ENCODE measurements around the gene SLC43A2. TPM values are rescaled to one million over a fixed set of nuclear protein-coding genes. Genes with fewer than 3 reads are reported as not detected.

The SLC43A2 gene
- polyA plus RNA-seq, 1 of the 3 experiments (the other 2 are of a cell fraction), result 9.8 TPM

- Histone ChIP-seq H3K27me3 (ENCODE audit: insufficient read depth) (no peaks in the 10 kb centered on the region), H3K4me1 (ENCODE audit: control insufficient read depth in 1 of 2, insufficient read depth in 2 of 2, low read depth in 1 of 2, low read length in 1 of 2) (no peaks in the 10 kb centered on the region; a peak in 1 of 4 replicates), H3K9ac (no peak overlapping the region), H3K4me3 (ENCODE audit: low read depth in 2 of 2, low read length in 1 of 2) (no peak overlapping the region), H2AFZ (ENCODE audit: low read depth) (no peak overlapping the region), H3K9me2 (no peaks in the 10 kb centered on the region), H3K27ac (ENCODE audit: low read depth in 2 of 2, low read length in 1 of 2) (no peak overlapping the region), H3K36me3 (replicated peaks in 1 of 2; ENCODE audit: control insufficient read depth in 1 of 2, insufficient read depth in 2 of 2, low read length in 1 of 2) (no peaks in the 10 kb centered on the region), H3K9me3 (no peaks in the 10 kb centered on the region), H3K4me2 (no peak overlapping the region), H3K79me2 (ENCODE audit: insufficient read depth) (no peaks in the 10 kb centered on the region), H4K20me1 (ENCODE audit: insufficient read depth) (no peaks in the 10 kb centered on the region), H3F3A (replicated peaks; ENCODE audit: insufficient read depth) (no peaks in the 10 kb centered on the region)
- ChIA-PET CTCF (interaction anchor here (0.7 to 1.3 kb wide), 2 partner anchors 9 to 42 kb away, joined by 5 to 6 read pairs; no protein-coding TSS in a partner anchor), POLR2A (no interaction called here)
- TF ChIP-seq, protein P1, sequence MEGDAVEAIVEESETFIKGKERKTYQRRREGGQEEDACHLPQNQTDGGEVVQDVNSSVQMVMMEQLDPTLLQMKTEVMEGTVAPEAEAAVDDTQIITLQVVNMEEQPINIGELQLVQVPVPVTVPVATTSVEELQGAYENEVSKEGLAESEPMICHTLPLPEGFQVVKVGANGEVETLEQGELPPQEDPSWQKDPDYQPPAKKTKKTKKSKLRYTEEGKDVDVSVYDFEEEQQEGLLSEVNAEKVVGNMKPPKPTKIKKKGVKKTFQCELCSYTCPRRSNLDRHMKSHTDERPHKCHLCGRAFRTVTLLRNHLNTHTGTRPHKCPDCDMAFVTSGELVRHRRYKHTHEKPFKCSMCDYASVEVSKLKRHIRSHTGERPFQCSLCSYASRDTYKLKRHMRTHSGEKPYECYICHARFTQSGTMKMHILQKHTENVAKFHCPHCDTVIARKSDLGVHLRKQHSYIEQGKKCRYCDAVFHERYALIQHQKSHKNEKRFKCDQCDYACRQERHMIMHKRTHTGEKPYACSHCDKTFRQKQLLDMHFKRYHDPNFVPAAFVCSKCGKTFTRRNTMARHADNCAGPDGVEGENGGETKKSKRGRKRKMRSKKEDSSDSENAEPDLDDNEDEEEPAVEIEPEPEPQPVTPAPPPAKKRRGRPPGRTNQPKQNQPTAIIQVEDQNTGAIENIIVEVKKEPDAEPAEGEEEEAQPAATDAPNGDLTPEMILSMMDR (IDR thresholded peaks at IDR 0.05), result no peak
- TF ChIP-seq MEF2A (IDR thresholded peaks at IDR 0.05; ENCODE audit: borderline replicate concordance, low read depth) (no peak), FOSL2 (IDR thresholded peaks at IDR 0.05; ENCODE audit: borderline replicate concordance, low read depth) (no peak), USF1 (IDR thresholded peaks at IDR 0.05; ENCODE audit: borderline replicate concordance, low read depth) (no peak), RCOR1 (IDR thresholded peaks at IDR 0.05; ENCODE audit: low read length) (no peak), EZH2phosphoT487 (IDR thresholded peaks at IDR 0.05; ENCODE audit: borderline replicate concordance, low read depth) (no peak), CHD2 (IDR thresholded peaks at IDR 0.05; ENCODE audit: low read length, partially characterized antibody) (no peak), NFIC (IDR thresholded peaks at IDR 0.05; ENCODE audit: borderline replicate concordance) (no peak), GABPA (IDR thresholded peaks at IDR 0.05; ENCODE audit: low read depth) (no peak), RAD21 (IDR thresholded peaks at IDR 0.05; ENCODE audit: low read length) (no peak), FOXM1 (IDR thresholded peaks at IDR 0.05; ENCODE audit: low read depth) (no peak), FOXJ3 (CRISPR knock-in tag; IDR thresholded peaks at IDR 0.05) (no peak), TEAD4 (IDR thresholded peaks at IDR 0.05; ENCODE audit: borderline replicate concordance, insufficient read depth) (no peak), USF2 (IDR thresholded peaks at IDR 0.05; ENCODE audit: borderline replicate concordance, low read depth, low read length) (no peak), TCF12 (IDR thresholded peaks at IDR 0.05) (no peak), EP300 (IDR thresholded peaks at IDR 0.05; ENCODE audit: borderline replicate concordance in 1 of 2, low read depth in 1 of 2, low read length in 1 of 2) (no peak)
- TF ChIP-seq, protein P2, sequence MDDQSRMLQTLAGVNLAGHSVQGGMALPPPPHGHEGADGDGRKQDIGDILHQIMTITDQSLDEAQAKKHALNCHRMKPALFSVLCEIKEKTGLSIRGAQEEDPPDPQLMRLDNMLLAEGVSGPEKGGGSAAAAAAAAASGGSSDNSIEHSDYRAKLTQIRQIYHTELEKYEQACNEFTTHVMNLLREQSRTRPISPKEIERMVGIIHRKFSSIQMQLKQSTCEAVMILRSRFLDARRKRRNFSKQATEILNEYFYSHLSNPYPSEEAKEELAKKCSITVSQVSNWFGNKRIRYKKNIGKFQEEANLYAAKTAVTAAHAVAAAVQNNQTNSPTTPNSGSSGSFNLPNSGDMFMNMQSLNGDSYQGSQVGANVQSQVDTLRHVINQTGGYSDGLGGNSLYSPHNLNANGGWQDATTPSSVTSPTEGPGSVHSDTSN (IDR thresholded peaks at IDR 0.05), result no peak
- TF ChIP-seq, protein P3, sequence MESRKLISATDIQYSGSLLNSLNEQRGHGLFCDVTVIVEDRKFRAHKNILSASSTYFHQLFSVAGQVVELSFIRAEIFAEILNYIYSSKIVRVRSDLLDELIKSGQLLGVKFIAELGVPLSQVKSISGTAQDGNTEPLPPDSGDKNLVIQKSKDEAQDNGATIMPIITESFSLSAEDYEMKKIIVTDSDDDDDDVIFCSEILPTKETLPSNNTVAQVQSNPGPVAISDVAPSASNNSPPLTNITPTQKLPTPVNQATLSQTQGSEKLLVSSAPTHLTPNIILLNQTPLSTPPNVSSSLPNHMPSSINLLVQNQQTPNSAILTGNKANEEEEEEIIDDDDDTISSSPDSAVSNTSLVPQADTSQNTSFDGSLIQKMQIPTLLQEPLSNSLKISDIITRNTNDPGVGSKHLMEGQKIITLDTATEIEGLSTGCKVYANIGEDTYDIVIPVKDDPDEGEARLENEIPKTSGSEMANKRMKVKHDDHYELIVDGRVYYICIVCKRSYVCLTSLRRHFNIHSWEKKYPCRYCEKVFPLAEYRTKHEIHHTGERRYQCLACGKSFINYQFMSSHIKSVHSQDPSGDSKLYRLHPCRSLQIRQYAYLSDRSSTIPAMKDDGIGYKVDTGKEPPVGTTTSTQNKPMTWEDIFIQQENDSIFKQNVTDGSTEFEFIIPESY (IDR thresholded peaks at IDR 0.05; ENCODE audit: borderline replicate concordance, low read depth), result no peak
- TF ChIP-seq, protein P4, sequence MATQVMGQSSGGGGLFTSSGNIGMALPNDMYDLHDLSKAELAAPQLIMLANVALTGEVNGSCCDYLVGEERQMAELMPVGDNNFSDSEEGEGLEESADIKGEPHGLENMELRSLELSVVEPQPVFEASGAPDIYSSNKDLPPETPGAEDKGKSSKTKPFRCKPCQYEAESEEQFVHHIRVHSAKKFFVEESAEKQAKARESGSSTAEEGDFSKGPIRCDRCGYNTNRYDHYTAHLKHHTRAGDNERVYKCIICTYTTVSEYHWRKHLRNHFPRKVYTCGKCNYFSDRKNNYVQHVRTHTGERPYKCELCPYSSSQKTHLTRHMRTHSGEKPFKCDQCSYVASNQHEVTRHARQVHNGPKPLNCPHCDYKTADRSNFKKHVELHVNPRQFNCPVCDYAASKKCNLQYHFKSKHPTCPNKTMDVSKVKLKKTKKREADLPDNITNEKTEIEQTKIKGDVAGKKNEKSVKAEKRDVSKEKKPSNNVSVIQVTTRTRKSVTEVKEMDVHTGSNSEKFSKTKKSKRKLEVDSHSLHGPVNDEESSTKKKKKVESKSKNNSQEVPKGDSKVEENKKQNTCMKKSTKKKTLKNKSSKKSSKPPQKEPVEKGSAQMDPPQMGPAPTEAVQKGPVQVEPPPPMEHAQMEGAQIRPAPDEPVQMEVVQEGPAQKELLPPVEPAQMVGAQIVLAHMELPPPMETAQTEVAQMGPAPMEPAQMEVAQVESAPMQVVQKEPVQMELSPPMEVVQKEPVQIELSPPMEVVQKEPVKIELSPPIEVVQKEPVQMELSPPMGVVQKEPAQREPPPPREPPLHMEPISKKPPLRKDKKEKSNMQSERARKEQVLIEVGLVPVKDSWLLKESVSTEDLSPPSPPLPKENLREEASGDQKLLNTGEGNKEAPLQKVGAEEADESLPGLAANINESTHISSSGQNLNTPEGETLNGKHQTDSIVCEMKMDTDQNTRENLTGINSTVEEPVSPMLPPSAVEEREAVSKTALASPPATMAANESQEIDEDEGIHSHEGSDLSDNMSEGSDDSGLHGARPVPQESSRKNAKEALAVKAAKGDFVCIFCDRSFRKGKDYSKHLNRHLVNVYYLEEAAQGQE (IDR thresholded peaks at IDR 0.05; ENCODE audit: low read depth, low read length), result no peak
- DNase-seq, result no peak
- 77% methylated on average over 8 of the region's 13 CpGs for WGBS (ENCODE audit: low lambda C conversion rate)
These were observed 12.5 kb downstream of the SLC43A2 start for GRCh38 chr17:1616101-1616500.

Data from SK-N-SH (cell line).